Colon (tissue), 2 donors: ENCODE results near the gene HIVEP3.

Experiments
- FAIRE-seq: peaks from 2 replicates; lab custom pipeline; 2012; peaks lifted over from hg19 to GRCh38; lab: Jason Lieb, UNC
- donor health status: control.
- donor health status: control.

The HIVEP3 gene

DNA sequence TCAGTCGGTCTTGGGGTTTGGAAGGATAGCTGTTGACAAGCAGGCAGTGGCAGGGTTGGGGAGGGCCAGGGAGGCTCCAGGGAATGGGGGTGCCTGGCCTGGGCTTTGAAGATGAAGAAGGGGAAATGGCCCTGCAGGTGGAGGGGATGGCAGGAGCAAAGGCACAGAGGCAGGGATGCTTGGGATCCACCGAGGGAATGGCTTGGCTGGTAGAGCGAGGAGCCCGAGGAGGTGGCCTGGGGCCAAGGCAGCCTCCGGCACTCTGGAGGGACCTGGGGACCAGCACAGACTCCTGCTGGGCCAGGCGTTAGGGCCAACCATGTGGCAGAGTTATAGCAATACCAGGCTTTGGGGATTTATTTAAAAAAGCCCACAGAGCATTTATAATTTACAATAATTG lies 371.4 kb downstream of the HIVEP3 start:
- no peak for FAIRE-seq

DNA sequence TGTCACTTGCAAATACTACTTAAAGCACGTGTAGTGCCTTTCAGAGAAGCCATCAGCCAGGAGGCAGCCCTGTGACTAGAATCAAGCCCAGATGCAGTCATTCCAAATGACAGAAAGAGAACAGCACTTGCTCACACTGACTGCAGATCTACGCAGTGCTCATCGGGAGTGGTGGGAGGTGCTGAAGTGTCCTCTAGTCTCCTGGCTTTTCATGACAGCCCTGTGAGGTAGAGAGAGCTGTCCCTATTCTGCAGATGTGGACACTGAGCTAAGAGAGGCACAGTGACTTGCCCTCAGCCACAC lies 371.9 kb downstream of the HIVEP3 start:
- no peak for FAIRE-seq

DNA sequence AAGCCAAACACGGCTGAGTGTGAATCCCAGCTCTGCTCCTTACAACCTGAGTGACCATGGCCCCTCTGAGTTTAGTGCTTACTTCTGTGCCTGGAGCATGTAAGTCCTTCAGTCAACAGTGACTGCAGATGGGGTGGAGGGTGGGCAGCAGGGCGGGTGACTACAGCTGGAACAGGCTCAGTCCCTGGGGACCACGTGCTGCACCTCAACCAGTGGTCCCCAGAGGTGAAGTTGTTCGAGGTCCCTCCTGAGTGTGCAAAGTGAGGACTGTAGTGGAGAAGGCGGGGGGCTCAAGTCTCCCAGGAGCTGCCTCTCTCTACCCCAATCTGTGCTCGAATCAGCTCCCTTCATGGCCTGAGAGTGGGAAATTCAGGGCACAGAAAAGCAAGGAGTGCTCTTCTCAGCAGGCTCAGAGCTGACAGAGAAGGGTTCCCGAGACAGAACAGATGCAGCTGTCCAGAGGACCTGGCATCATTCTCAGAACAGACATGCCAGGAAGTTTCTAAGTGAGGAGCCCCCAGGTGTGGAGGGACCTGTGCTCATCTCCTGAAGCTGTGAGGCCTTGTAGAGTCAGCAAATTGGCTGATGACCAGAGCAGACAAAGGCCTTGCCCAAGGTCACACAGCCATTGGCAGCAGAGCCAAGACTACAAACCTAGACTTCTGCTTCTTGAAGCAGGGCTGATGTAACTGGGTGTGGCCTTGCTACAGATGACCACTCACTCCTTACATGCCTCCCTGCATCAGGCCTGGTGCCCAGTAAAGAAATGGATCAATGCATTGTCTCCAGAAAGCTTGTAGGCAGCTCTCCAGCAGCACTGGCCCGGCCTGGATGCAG lies 372.5 kb downstream of the HIVEP3 start:
- FAIRE-seq = no peak

DNA sequence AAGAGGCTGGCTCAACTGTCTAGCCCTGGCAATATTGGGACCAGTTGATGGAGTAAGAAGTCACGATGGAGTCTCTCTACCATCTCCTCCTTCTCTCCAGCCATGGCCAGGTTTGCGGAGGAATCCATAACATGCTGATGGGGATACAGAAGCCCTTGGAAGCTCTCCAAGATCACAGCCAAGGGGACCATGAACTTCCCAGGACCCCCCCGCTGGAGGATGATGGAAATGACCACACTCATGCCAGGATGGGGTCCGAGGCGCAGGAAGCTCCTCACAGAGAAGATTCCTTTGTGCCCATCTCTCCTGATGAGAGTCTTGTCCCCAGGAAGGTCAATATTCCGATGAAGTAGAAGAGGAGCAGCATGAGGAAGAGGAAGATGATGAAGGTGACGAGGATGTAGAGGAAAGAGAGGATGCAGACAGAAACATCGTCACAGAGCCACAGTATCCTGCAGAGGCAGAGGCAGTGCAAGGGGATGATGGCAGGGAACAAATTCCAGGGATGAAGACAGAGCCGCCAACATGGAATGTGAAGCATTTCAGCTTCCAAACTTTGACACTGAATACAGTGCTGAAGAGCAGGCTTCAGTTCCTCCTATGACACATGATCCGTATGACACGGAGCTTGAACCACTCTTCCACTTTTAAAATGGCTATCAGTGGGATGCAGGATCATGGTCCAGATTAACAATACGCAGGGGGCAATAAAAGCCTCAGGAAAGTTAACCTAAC lies 376.4 kb downstream of the HIVEP3 start:
- no peak for FAIRE-seq

DNA sequence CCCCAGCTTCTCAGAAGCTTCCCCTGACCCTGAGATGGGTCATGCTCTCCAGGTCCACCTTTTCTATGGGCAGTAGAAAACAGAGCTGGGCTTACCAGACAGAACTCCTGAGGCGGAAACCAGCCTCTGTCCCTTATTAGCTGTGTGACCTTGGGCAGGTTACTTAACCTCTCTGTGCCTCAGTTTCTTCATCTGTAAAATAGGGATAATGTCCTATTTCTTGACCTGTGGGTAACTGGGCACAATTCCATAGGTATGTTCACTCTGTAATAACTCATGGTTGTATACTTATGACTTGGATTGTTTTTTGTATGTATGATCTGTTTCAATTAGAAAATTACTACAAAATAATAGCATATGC lies 377.1 kb downstream of the HIVEP3 start:
- no peak for FAIRE-seq

DNA sequence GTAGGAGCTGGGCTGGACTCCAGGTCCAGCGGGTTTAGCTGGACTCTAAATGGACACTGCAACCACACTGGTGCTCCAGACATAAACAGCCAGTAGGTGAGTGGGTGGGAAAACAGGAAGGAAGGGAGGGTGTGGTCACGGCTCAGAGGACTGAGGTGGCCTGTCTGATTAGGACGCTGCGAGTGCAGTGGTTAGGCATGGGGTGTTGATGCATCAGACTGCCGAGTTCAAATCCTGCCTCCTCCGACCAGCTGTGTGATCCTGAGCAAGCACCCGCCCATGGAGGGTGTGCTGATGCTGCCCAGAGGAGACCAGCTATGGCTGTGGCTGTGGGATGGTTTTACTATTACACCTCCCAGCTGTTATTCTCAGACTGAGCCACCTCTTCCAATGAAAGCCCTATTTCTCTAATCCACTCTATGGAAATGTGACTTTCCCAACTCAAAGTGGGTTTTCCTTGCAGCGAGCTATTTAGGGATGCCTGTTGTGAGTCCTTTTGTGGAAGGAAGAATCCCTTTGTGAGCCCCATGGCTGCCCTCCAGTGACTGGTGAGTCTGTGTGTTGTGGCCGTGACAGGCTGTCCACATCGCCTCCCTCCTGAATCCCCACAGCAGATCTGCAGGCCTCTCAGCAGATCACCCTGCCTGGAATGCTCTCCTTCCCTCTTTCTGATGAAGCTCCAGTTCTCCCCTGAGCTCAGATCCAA lies 377.7 kb downstream of the HIVEP3 start:
- no peak for FAIRE-seq

DNA sequence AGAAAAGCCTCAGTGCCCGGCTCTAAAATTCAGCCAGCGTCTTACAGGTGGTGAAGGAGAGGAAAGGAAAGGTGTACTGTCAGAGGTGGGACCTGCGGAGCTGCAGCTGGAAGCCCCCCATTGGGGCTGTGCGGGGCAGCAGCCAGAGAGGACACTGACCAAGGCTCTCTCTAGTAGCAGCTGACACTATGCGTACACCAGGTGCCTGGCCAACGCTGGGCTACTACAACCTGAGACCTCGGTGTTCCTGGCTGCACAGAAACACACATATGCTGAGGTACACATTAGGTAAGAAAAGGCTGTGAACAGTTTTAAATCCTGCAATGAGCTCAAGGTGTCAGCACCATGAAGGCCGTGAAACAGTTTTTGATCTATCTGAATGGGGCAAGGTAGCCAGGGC lies 378.7 kb downstream of the HIVEP3 start:
- FAIRE-seq = no peak

DNA sequence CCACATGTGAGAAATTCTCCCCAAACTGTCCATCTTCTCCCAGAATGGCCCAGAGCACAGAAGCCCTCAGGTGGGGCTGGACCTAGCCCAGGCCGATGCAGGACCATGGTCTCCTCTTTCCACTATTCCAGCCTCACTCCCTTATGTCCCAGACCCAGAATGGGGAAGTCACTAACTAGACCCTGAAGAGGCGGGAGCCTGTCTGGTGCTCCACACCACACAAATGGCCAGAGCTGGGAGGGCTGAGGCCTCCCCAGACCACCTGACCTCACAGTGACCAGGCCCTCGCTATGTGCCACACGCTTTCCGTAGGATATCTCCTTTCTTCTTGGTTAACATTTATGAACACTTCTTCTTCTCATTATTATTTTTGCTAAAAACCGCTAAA lies 379.3 kb downstream of the HIVEP3 start:
- FAIRE-seq = no peak

DNA sequence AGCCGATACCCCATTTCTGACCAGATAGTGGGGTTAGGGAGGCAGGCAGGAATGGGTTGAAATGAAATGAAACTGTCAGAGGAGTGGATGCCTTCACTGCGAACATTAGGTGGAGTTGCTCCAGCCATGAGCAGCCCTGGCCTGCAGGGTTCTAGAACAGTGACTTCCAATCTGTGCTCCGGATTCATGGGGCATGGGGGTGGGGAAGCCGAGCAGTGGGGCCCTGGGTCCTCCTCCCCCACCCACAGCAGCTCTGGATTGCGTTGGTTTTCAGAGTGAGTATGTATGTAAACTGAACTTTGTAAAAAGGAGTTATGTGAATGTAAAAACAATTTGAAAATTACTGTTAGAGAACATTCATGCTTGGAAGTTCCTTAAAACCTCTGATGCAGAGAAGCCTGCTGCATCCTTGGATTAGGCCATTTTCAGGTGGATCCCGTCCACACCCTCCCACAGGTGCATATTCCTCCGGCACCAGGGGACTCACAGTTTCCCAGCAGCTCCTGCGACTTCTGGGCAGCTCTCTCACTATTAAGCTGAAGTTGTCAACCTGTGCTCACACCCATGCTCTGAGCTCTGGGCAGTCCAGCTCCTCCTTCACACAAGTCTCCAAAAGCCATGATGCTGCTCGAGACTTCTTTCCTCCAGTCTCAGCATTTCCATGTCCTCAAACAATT lies 379.8 kb downstream of the HIVEP3 start:
- FAIRE-seq = no peak

DNA sequence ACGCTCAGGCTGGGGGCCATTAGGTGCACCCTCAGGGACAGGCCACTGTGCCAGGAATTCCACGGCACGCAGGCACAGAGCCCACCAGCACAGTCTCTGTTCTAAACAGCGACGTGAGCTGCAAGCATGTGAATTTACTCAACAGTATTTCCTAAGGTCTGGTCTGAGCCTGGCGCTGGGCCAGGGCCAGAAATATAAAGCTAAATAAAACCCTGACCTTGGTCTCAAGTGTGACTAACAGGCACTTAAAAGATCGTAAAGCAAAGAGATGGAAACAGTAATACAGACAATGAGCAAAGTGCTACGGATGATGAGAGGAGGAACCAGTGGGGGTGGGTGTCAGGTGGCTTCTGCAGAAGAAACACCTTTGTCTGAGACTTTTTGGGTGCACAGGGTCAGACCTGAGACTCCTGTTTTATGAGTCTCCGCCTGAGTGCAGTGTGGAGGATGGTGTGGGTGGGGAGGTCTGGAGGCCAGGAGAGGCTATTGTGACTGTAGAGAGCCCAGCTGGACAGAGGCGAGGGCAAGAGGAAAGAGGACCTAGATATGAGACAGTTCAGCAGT lies 380.9 kb downstream of the HIVEP3 start:
- FAIRE-seq = no peak

DNA sequence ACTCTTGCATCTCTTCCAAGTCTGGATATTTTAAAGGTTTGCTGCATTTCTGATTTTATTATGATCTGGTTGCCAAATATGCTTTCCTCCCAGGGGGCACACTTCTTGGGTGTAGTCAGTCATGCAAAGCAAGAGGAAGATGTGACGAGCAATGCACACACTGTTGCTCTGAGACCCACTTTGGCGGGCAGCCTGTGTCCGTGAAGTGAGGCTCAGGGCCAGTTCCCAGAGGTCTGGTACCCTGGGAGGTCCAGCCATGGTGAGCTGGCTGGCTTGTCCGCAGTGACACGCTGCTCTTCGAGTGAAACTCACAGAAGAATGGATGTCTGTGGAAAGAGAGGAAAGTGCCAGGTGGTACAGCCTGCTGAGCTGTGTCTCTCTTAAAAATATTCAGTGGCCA lies 381.5 kb downstream of the HIVEP3 start:
- no peak for FAIRE-seq

DNA sequence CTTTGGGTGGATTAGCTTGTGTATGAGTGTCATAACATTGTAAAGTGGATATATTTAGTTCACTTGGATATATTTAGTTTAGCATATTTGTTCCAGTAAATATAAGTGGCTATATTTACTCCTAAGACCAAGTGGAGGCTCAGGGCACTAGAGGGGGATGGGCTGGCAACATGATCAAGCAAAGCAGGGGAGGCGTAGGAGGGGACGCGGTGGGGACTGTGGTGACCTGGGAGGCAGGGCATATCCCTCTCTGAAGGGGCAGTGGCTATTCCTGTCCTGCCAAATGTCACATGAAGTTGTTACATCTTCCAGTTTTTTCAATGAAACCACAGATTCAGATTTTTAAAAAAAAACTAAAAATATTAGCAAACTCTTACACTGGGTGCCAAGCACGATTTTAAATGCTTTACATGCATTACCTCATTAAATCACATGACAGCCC lies 382.3 kb downstream of the HIVEP3 start:
- FAIRE-seq = no peak

DNA sequence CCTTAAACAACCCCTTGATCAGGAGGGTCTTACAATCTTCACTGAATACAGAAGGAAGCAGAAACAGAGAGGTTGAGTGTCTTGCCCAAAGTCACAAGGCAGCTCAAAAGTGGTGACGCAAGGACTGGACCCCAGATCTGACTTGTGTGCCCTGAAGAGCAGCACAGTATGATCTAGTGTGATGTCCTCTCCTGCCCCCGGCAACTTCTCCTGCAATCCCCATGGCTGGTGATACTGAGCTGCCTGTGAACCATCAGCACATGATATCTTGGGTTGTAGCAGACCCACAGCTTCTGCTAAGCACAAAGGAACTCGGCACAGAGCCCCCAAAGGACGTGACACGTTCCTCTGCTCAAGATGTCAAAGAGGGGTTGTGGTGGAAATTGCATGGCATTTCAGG lies 383.0 kb downstream of the HIVEP3 start:
- no peak for FAIRE-seq

DNA sequence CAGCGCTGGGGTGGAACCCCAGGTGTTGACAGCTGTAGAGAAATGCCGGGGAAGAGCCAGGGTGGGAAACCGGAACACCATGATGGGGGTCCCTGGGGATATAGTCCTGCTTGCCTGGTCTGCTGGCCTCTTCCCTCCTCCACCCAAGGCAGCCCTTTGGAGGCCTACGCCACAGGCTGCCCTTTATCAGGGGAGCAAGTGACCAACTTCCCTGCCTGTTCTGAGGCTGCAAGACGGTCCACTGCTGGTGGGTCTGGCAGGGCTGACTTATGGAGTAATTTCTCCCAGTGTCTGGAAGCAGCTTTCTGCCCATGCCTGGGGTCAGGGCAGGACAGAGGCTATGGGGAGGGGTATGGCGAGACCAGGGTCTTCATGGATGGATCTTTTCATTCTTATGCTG lies 383.4 kb downstream of the HIVEP3 start:
- no peak for FAIRE-seq

DNA sequence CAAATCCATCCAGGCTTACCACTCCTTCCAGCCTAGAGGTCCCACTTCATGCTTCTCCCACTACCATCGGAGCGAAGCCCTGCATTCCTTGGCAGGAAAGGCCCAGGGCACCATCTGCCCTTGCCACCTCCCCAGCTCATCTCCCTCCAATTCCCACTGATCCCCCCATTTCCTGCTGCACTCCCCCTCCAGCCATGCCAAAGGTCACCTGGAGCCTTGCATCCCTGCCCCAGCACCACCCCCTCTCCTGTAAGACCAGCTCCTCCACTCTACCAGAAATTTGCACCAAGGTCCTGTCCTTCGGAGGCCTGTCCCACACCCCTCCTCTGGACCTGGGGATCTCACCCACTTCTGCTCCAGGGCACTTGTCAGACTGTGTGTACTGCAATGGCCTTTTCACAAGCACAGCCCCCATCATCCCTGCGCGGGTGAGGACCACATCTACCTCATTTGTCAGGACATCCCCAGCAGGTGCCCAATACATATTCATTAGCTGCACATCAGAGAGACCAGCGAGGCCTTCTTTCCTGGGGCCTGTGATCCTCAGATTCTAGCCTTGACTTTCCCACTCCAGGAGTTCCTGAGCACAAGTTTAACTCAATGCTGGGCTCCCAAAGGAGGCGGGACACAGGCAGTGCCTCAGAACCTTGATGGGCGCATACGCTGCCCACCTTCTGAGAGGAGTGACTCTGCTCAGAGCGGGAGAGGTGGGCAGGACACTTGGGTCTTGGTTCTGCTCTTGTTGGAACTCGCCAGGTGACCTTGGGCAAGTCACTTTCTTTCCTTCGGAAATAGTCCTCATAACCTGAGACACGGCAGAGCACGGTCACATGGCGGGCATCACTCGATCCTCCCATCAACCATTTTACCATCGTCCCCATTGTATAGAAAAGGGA lies 384.3 kb downstream of the HIVEP3 start:
- FAIRE-seq = no peak

DNA sequence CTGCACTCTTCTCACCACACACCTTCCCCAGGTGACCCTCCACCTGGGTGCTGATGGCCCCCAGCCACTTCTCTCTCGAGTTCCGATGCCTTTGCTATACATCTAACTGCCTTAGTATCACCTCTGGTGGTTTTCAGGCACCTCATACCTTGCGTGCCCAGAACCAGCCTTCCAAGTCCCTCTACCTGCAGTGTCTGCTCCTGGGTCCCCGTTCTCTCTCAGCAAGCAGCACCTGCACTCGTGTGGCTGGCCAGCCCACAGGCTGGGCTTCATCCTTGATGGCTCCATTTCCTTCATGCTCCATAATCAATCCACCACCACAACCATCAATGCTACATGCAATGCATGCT lies 385.0 kb downstream of the HIVEP3 start:
- no peak for FAIRE-seq

DNA sequence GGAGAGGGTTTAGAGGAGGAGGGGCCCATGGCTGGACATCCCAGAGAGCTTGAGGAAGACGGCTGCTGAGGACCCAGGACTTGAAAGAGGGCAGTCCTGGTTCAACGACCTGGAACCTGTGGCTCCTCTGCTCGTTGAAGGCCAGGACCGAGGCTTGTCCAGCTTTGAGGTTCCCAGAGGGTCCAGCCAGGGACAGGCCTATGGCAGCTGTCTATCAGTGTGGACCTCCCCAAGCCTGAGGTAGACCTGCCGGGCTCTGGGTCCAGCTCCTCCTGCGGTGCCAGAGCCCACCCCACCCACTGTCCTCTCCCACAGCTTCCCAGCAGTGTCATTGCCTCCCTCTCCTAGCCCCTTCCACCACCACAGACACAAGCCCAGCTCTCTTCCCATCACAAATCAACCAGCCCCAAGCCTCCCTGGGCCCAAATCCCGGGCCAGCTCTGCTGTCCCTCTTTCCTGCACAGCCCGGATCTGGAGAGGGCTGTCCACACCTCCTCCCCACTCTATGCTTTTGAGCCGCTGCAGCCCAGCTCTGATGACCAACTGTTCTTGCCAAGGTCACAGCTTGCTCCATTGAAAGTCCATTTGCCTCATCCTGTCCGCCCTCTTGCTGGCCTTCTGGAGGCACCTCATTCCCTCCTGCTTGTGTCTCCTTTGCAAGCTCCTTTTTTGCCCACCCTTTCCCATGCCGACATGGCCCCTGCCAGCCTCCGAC lies 385.5 kb downstream of the HIVEP3 start:
- FAIRE-seq = no peak

DNA sequence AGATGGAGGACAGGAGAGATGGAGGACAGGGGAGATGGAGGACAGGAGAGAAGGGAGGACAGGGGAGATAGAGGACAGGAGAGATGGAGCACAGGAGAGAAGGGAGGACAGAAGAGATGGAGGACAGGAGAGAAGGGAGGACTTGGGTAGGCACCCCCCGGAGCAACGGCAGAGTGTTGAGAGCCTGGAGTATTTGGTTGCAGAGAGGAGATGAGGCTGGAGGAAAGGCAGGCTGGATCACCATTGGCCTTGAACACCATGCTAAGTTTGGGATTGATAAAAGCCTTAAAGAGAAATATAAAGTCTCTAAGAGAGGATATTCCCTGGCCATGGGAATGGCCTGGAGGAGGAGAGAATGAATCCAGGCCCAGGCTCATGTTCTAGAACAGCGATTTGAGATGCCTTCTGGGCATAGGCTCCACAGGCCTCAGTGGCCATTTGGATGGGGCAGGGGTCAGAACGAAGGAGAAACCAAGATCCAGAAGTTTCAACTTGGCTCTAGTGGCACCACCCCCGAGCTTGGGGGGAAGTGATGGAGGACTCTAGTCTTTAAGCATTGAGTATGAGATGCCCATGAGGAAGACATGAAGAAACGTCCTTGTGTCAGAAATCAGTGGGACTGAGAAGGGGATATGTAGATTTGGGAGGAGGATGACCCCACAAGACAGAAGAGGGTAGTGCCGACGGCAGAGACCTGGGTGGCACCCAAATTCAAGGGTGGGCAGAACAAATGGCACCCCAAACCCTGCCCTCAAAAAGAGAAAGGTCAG lies 386.3 kb downstream of the HIVEP3 start:
- no peak for FAIRE-seq

DNA sequence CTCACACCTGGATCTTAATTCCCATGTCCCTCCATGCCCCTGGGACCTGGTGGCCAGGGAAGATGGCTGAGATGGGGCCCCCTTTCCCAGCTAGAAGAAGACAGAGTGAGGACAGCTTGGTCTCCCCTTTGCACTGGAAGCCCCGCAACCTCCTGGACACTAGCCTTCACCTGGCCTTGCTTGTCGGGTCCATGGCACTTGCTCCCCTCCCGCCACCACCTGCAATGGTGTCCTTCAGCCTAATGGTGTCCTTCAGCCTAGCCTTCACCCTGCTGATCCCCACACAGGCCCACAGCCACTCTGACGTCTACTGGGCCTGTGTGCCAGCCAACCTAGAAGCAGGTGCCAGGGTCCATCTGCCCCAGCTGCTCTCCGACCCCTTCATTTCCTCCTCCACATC lies 388.3 kb downstream of the HIVEP3 start:
- FAIRE-seq = no peak
